ENCODE measurements around the gene ZNF569.

GRCh38 chr19:37467608-37468090 is 405 bp upstream of the ZNF569 start:
- TF ChIP-seq, protein P1, sequence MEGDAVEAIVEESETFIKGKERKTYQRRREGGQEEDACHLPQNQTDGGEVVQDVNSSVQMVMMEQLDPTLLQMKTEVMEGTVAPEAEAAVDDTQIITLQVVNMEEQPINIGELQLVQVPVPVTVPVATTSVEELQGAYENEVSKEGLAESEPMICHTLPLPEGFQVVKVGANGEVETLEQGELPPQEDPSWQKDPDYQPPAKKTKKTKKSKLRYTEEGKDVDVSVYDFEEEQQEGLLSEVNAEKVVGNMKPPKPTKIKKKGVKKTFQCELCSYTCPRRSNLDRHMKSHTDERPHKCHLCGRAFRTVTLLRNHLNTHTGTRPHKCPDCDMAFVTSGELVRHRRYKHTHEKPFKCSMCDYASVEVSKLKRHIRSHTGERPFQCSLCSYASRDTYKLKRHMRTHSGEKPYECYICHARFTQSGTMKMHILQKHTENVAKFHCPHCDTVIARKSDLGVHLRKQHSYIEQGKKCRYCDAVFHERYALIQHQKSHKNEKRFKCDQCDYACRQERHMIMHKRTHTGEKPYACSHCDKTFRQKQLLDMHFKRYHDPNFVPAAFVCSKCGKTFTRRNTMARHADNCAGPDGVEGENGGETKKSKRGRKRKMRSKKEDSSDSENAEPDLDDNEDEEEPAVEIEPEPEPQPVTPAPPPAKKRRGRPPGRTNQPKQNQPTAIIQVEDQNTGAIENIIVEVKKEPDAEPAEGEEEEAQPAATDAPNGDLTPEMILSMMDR (IDR thresholded peaks at IDR 0.05) = no peak
- TF ChIP-seq POLR2A (IDR thresholded peaks at IDR 0.05) = no peak

Measured in right lobe of liver (tissue), 4 donors.